Heart right ventricle (tissue), 16 donors: Measurements from ENCODE around the gene MICALL2. TPM values are rescaled to one million over a fixed set of nuclear protein-coding genes. Genes with fewer than 3 reads are reported as not detected.

ENCODE experiments used
- ATAC-seq, 8 donors: fragments of 200-7000 bp; cut with Tn5 transposase; one replicate each; pipeline ENCODE4 v1.9.1; 2020; ENCODE audit warnings: mild to moderate bottlenecking in 8 of 8, moderate library complexity in 8 of 8, moderate number of reproducible peaks in 1 of 8
- DNase-seq, 2 donors: peaks; one replicate each; pipeline ENCODE4 v3.0.0-alpha.2; 2020
- H3K27ac ChIP-seq, 10 donors: fragments of 200-600 bp; sonication (generic) in 2 of 10; one replicate each; pipeline versions ENCODE4 v1.5.0 to v1.8.0; 2020 to 2022; ENCODE audit warnings: mild to moderate bottlenecking in 3 of 10
- H3K27me3 ChIP-seq, 7 donors: fragments of 200-600 bp; one replicate each; pipeline ENCODE4 v1.8.0; 2021 to 2022; ENCODE audit warnings: mild to moderate bottlenecking in 2 of 7
- H3K36me3 ChIP-seq, 9 donors: fragments of 200-600 bp; sonication (generic) in 1 of 9; one replicate each; pipeline versions ENCODE4 v1.5.0 to v1.8.0; 2020 to 2022; ENCODE audit warnings: mild to moderate bottlenecking in 2 of 9
- H3K4me1 ChIP-seq, 9 donors: fragments of 200-600 bp; sonication (generic) in 1 of 9; one replicate each; pipeline versions ENCODE4 v1.5.0 to v1.8.0; 2020 to 2022; ENCODE audit warnings: mild to moderate bottlenecking in 4 of 9
- H3K4me3 ChIP-seq, 10 donors: fragments of 200-600 bp; sonication (generic) in 2 of 10; one replicate each; pipeline versions ENCODE4 v1.5.0 to v1.8.0; 2020 to 2022; ENCODE audit warnings: mild to moderate bottlenecking in 7 of 10, moderate library complexity in 2 of 10
- H3K9me3 ChIP-seq, 11 donors: fragments of 200-600 bp in 10 of 11; sonication (generic) in 2 of 11; one replicate each; pipeline versions ENCODE4 v1.5.0 to v1.8.0; 2013 to 2022; ENCODE audit warnings: mild to moderate bottlenecking in 2 of 11, control low read depth in 1 of 11, moderate library complexity in 1 of 11
- CTCF ChIP-seq, 9 donors: fragments of 200-600 bp; sonication (generic) in 2 of 9; IDR thresholded peaks; one replicate each; pipeline versions ENCODE4 v1.5.0 to v1.8.0; 2021 to 2022; ENCODE audit warnings: antibody characterized with exemption in 9 of 9, mild to moderate bottlenecking in 5 of 9, moderate library complexity in 1 of 9
- WGBS, 2 donors: extraction: QIAGEN DNeasy Blood & Tissue Kit; methylation state at CpG; one replicate each; pipeline ENCODE4 v1.1.7; 2013; ENCODE audit warnings: inconsistent platforms in 1 of 2; 5-methylcytosine and 5-hydroxymethylcytosine counted together
- intact Hi-C, 10 donors: fragments of 100-400 bp; cut with DNase I; formaldehyde crosslinking; loops; one replicate each; pipeline versions ENCODE4 v1.11.1 to v1.14.2; 2022
- polyA plus RNA-seq, 2 donors: library from polyadenylated mRNA; stranded (reverse); fragments of 200-250 nt; gene quantifications; one replicate each; pipeline ENCODE4 v1.2.3, GENCODE V29; 2013
- total RNA-seq, 10 donors: library from RNA; stranded (reverse); fragmentation: NEBNext Ultra II Directional in 3 of 10; extraction: Animal tissue kit (Norgen Biotek cat#: 25700) in 3 of 10; gene quantifications; one replicate each; pipeline versions ENCODE4 v1.2.1 to v1.2.4, GENCODE V29; 2021 to 2023
- donor health status: Arrhythmogenic right ventricular cardiomyopathy.
- donor health status: ischemic (EF 13 %, LVEDD 7.1; RV severe dilation, severe dysfunction).
- donor health status: healthy with polysubstance abuse.
- donor health status: DM: no; HTN: yes; CAD: no.
- donor health status: DM: no; HTN: no; CAD: no.
- donor health status: ischemic (EF 25% LVEDD 6.9; RV normal size, moderate dysfunction).
- donor health status: ischemic (EF 25% LVEDD 5.7; RV mildly dilated, moderate dysfunction).
- donor health status: healthy.
- donor health status: DM: yes; HTN: yes; CAD: no.
- donor health status: Ischemic cardiomyopathy.
- donor health status: ischemic (EF 35%, LVEDD 5.7; RV mildly dilated, moderate dysfunction).
- donor health status: nonischemic (EF 11% LVEDD 7.7; RV severe dilation, severe dysfunction).
- donor health status: DM: yes; HTN: yes; CAD: no.
- donor health status: PGD.
- donor health status: ischemic (EF 29% LVEDD 5.4; RV normal size, mild dysfunction).
- donor health status: nonischemic (EF 23%, LVEDD 6.1; RV moderate dilation, normal function).

Gene MICALL2
- total and polyA plus RNA-seq, 12 donors: 4.6 to 38.3 (median 8.7) TPM

- Histone ChIP-seq H3K4me3 (no peak overlapping the region), H3K9me3 (no peaks in the 10 kb centered on the region), H3K36me3 (no peaks in the 10 kb centered on the region), H3K27me3 (peaks cover 0 to 65% (median 53%) of the 10 kb centered on the region in 7 donors), H3K27ac (no peak overlapping the region), H3K4me1 (peaks cover 0 to 8% (median 3%) of the 10 kb centered on the region in 9 donors)
- 27 to 28% methylated on average over 23 to 24 of the region's 24 CpGs for WGBS, 2 donors
- DNase-seq: no peak
- ATAC-seq: peak in 2 of 8 donors; percentile 11 to 28
- intact Hi-C loops: loop anchor here in 2 of 10 donors (10.0 kb wide), 2 partner anchors 52 to 198 kb away; no protein-coding TSS in a partner anchor
- TF ChIP-seq CTCF (IDR thresholded peaks at IDR 0.05): no peak
Observed at GRCh38 chr7:1422512-1423263, 36.6 kb downstream of the MICALL2 start.

- no peaks in the 10 kb centered on the region for H3K9me3 ChIP-seq
- no peaks in the 10 kb centered on the region for H3K36me3 ChIP-seq
- intact Hi-C loops: loop anchor here in 2 of 10 donors (10.0 kb wide), 2 partner anchors 53 to 197 kb away; no protein-coding TSS in a partner anchor
- DNase-seq (no peak), ATAC-seq (no peak)
- WGBS, 2 donors: 87 to 93% methylated on average over 8 of the region's 8 CpGs
- H3K27ac ChIP-seq: no peak overlapping the region
- H3K4me3 ChIP-seq: no peak overlapping the region
- no peak for TF ChIP-seq CTCF (IDR thresholded peaks at IDR 0.05)
- H3K27me3 ChIP-seq: peaks cover 0 to 64% (median 53%) of the 10 kb centered on the region in 7 donors
- peaks cover 0 to 11% (median 3%) of the 10 kb centered on the region in 9 donors for H3K4me1 ChIP-seq
Observed at GRCh38 chr7:1421946-1422345, 37.3 kb downstream of the MICALL2 start.

GRCh38 chr7:1421020-1421790 is 38.1 kb downstream of the MICALL2 start:
- TF ChIP-seq CTCF (IDR thresholded peaks at IDR 0.05): no peak
- WGBS, 2 donors: 87 to 88% methylated on average over 41 of the region's 41 CpGs
- H3K36me3 ChIP-seq: no peaks in the 10 kb centered on the region
- ATAC-seq (peak in 1 of 8 donors; percentile 25), DNase-seq (no peak)
- intact Hi-C loops: loop anchor here in 2 of 10 donors (10.0 kb wide), 2 partner anchors 54 to 196 kb away; no protein-coding TSS in a partner anchor
- H3K9me3 ChIP-seq: no peaks in the 10 kb centered on the region
- H3K27ac ChIP-seq: no peak overlapping the region
- H3K4me3 ChIP-seq: no peak overlapping the region
- H3K4me1 ChIP-seq: peaks cover 0 to 11% (median 3%) of the 10 kb centered on the region in 9 donors
- peaks cover 0 to 60% (median 53%) of the 10 kb centered on the region in 7 donors for H3K27me3 ChIP-seq

- intact Hi-C loops: loop anchor here in 5 of 10 donors (5.0 to 10.0 kb wide), 3 partner anchors 55 to 197 kb away; no protein-coding TSS in a partner anchor
- Histone ChIP-seq H3K4me1 (peaks cover 0 to 11% (median 3%) of the 10 kb centered on the region in 9 donors), H3K4me3 (no peak overlapping the region), H3K36me3 (no peaks in the 10 kb centered on the region), H3K27ac (no peak overlapping the region), H3K27me3 (peaks cover 0 to 58% (median 45%) of the 10 kb centered on the region in 7 donors), H3K9me3 (no peaks in the 10 kb centered on the region)
- WGBS, 2 donors: 56 to 65% methylated on average over 7 of the region's 7 CpGs
- ATAC-seq (no peak), DNase-seq (no peak)
- no peak for TF ChIP-seq CTCF (IDR thresholded peaks at IDR 0.05)
Observed at GRCh38 chr7:1419688-1420087, 39.6 kb downstream of the MICALL2 start.
